SK-N-SH treated with all-trans-retinoic acid at 6 μM for 48 hours (cell line): ENCODE data around the gene CCDC40.

Experiments
- ARNTL ChIP-seq: fragments of 450-650 bp; formaldehyde crosslinking; IDR thresholded peaks from 2 replicates; pipeline ENCODE4 v1.5.0; 2020; ENCODE audit warnings: low read depth, mild to moderate bottlenecking, moderate library complexity, borderline replicate concordance
- GLIS3 ChIP-seq: fragments of 250-450 bp; sonication (Bioruptor Pico); IDR thresholded peaks from 2 replicates; pipeline ENCODE4 v1.5.0; 2020; ENCODE audit warnings: mild to moderate bottlenecking, moderate library complexity
- ISL1 ChIP-seq: fragments of 250-450 bp; sonication (Bioruptor Pico); IDR thresholded peaks from 2 replicates; pipeline ENCODE4 v2.1.2; 2022; ENCODE audit warnings: mild to moderate bottlenecking, moderate library complexity
- PPARA ChIP-seq: fragments of 250-450 bp; sonication (Bioruptor Pico); IDR thresholded peaks from 2 replicates; pipeline ENCODE4 v1.5.0; 2020; ENCODE audit warnings: mild to moderate bottlenecking, borderline replicate concordance
- RARB ChIP-seq: fragments of 250-450 bp; sonication (Bioruptor Pico); IDR thresholded peaks from 2 replicates; pipeline ENCODE4 v1.8.0; 2021; ENCODE audit warnings: mild to moderate bottlenecking, moderate library complexity
- SNAI2 ChIP-seq: fragments of 250-450 bp; sonication (Bioruptor Pico); IDR thresholded peaks from 2 replicates; pipeline ENCODE4 v1.5.0; 2020; ENCODE audit warnings: mild to moderate bottlenecking, moderate library complexity
- TCF4 ChIP-seq: fragments of 250-450 bp; sonication (Bioruptor Pico); IDR thresholded peaks from 2 replicates; pipeline ENCODE4 v1.8.0; 2021; ENCODE audit warnings: mild to moderate bottlenecking, moderate library complexity, borderline replicate concordance
- ZFP3 ChIP-seq: fragments of 250-450 bp; sonication (Bioruptor Pico); IDR thresholded peaks from 2 replicates; pipeline ENCODE4 v1.5.0; 2020; ENCODE audit warnings: mild to moderate bottlenecking, moderate library complexity
- ZNF565 ChIP-seq: fragments of 450-650 bp; formaldehyde crosslinking; conservative IDR thresholded peaks from 2 replicates; pipeline ENCODE4 v1.5.0; 2020; ENCODE audit warnings: low read depth, mild to moderate bottlenecking, moderate library complexity
- TF ChIP-seq, protein P1 (sequence below): fragments of 250-450 bp; sonication (Bioruptor Pico); IDR thresholded peaks from 2 replicates; pipeline ENCODE4 v1.5.1; 2020; ENCODE audit warnings: low read depth, mild to moderate bottlenecking, moderate library complexity
- TF ChIP-seq, protein P2 (sequence below): fragments of 250-450 bp; sonication (Bioruptor Pico); IDR thresholded peaks from 2 replicates; pipeline ENCODE4 v1.8.0; 2020; ENCODE audit warnings: mild to moderate bottlenecking, moderate library complexity, borderline replicate concordance
- TF ChIP-seq, protein P3 (sequence below): fragments of 250-450 bp; sonication (Bioruptor Pico); IDR thresholded peaks from 2 replicates; pipeline ENCODE4 v1.8.0; 2021; ENCODE audit warnings: low read depth, mild to moderate bottlenecking, moderate library complexity, borderline replicate concordance

GRCh38 chr17:80005360-80006338, 30.8 kb upstream of the CCDC40 start:
- no peak for TF ChIP-seq RARB (CRISPR knock-in tag)
- TF ChIP-seq, protein P1, sequence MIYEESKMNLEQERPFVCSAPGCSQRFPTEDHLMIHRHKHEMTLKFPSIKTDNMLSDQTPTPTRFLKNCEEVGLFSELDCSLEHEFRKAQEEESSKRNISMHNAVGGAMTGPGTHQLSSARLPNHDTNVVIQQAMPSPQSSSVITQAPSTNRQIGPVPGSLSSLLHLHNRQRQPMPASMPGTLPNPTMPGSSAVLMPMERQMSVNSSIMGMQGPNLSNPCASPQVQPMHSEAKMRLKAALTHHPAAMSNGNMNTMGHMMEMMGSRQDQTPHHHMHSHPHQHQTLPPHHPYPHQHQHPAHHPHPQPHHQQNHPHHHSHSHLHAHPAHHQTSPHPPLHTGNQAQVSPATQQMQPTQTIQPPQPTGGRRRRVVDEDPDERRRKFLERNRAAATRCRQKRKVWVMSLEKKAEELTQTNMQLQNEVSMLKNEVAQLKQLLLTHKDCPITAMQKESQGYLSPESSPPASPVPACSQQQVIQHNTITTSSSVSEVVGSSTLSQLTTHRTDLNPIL (CRISPR knock-in tag): no peak
- TF ChIP-seq SNAI2 (CRISPR knock-in tag): no peak
- TF ChIP-seq ZFP3 (CRISPR knock-in tag): no peak
- TF ChIP-seq, protein P2, sequence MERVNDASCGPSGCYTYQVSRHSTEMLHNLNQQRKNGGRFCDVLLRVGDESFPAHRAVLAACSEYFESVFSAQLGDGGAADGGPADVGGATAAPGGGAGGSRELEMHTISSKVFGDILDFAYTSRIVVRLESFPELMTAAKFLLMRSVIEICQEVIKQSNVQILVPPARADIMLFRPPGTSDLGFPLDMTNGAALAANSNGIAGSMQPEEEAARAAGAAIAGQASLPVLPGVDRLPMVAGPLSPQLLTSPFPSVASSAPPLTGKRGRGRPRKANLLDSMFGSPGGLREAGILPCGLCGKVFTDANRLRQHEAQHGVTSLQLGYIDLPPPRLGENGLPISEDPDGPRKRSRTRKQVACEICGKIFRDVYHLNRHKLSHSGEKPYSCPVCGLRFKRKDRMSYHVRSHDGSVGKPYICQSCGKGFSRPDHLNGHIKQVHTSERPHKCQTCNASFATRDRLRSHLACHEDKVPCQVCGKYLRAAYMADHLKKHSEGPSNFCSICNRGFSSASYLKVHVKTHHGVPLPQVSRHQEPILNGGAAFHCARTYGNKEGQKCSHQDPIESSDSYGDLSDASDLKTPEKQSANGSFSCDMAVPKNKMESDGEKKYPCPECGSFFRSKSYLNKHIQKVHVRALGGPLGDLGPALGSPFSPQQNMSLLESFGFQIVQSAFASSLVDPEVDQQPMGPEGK (CRISPR knock-in tag): no peak
- TF ChIP-seq, protein P3, sequence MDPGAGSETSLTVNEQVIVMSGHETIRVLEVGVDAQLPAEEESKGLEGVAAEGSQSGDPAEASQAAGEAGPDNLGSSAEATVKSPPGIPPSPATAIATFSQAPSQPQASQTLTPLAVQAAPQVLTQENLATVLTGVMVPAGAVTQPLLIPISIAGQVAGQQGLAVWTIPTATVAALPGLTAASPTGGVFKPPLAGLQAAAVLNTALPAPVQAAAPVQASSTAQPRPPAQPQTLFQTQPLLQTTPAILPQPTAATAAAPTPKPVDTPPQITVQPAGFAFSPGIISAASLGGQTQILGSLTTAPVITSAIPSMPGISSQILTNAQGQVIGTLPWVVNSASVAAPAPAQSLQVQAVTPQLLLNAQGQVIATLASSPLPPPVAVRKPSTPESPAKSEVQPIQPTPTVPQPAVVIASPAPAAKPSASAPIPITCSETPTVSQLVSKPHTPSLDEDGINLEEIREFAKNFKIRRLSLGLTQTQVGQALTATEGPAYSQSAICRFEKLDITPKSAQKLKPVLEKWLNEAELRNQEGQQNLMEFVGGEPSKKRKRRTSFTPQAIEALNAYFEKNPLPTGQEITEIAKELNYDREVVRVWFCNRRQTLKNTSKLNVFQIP (CRISPR knock-in tag): no peak
- no peak for TF ChIP-seq PPARA (CRISPR knock-in tag)
- no peak for TF ChIP-seq ZNF565 (CRISPR knock-in tag)
- TF ChIP-seq TCF4: no peak
- TF ChIP-seq GLIS3 (CRISPR knock-in tag): no peak
- TF ChIP-seq ARNTL (CRISPR knock-in tag): no peak
- TF ChIP-seq ISL1 (CRISPR knock-in tag): no peak
